ENCODE data around the gene MTPN.

MTPN gene

GRCh38 chr7:135981958-135982646 lies 4.9 kb upstream of the MTPN start:
- no peak for DNase-seq

GRCh38 chr7:135980665-135981180 lies 3.6 kb upstream of the MTPN start:
- DNase-seq: peak; percentile 4 to 49 (median 28)

- DNase-seq: no peak
Measured at GRCh38 chr7:135980012-135980551, 2.9 kb upstream of the MTPN start.

GRCh38 chr7:135979471-135980011 lies 2.4 kb upstream of the MTPN start:
- DNase-seq: no peak

GRCh38 chr7:135978624-135979023 lies 1.5 kb upstream of the MTPN start:
- DNase-seq: no peak

- no peak for DNase-seq
Measured at GRCh38 chr7:135977742-135978066, 545 bp upstream of the MTPN start.

- DNase-seq: peak in 5 of 6 experiments; percentile 21 to 60 (median 40)
Measured at GRCh38 chr7:135976312-135977006, 700 bp downstream of the MTPN start.

- DNase-seq: no peak
Measured at GRCh38 chr7:135975166-135975565, 2.0 kb downstream of the MTPN start.

GRCh38 chr7:135974667-135975066 lies 2.5 kb downstream of the MTPN start:
- DNase-seq: no peak

- DNase-seq: no peak
Measured at GRCh38 chr7:135971366-135971725, 5.8 kb downstream of the MTPN start.

GRCh38 chr7:135970682-135971365 lies 6.3 kb downstream of the MTPN start:
- DNase-seq: no peak

- no peak for DNase-seq
Measured at GRCh38 chr7:135970045-135970444, 7.1 kb downstream of the MTPN start.

GRCh38 chr7:135966341-135967043 lies 10.7 kb downstream of the MTPN start:
- no peak for DNase-seq

GRCh38 chr7:135965602-135966001 lies 11.6 kb downstream of the MTPN start:
- DNase-seq: no peak

GRCh38 chr7:135964791-135965190 lies 12.4 kb downstream of the MTPN start:
- DNase-seq: no peak

- no peak for DNase-seq
Measured at GRCh38 chr7:135964274-135964673, 12.9 kb downstream of the MTPN start.

GRCh38 chr7:135962802-135963201 lies 14.4 kb downstream of the MTPN start:
- no peak for DNase-seq

GRCh38 chr7:135960709-135961451 lies 16.3 kb downstream of the MTPN start:
- DNase-seq: no peak

GRCh38 chr7:135959646-135960363 lies 17.4 kb downstream of the MTPN start:
- DNase-seq: no peak

- no peak for DNase-seq
Measured at GRCh38 chr7:135958173-135958572, 19.0 kb downstream of the MTPN start.

- no peak for DNase-seq
Measured at GRCh38 chr7:135957627-135958026, 19.5 kb downstream of the MTPN start.
